K562 (cell line): ENCODE measurements around the gene EPHA7.

Experiments used
- ATF3 ChIP-seq, 2 experiments: fragments of 450-650 bp in 1 of 2; sonication (generic) in 1 of 2; formaldehyde crosslinking in 1 of 2; IDR thresholded peaks in 1 of 2; conservative IDR thresholded peaks in 1 of 2; 2 replicates each; pipeline versions ENCODE4 v1.6.1 to v1.8.1; 2016 to 2023; ENCODE audit warnings: mild to moderate bottlenecking in 2 of 2, moderate library complexity in 2 of 2, inconsistent platforms in 1 of 2, missing genetic modification reagents in 1 of 2
- BMI1 ChIP-seq: fragments of 150-350 bp; IDR thresholded peaks from 2 replicates; pipeline ENCODE4 v1.6.1; 2014; ENCODE audit warnings: low read length
- CSDE1 ChIP-seq, 2 experiments: fragments of 450-650 bp; IDR thresholded peaks; 2 replicates each; pipeline ENCODE4 v1.6.1; 2016; ENCODE audit warnings: mild to moderate bottlenecking in 1 of 2
- CTCF ChIP-seq, 3 experiments: IDR thresholded peaks in 2 of 3; conservative IDR thresholded peaks in 1 of 3; 2 replicates each; pipeline ENCODE4 v1.5.1; 2011 to 2012; ENCODE audit warnings: low read length in 3 of 3, mild to moderate bottlenecking in 3 of 3, control low read depth in 2 of 3, improper control_type of control experiment in 1 of 3, inconsistent platforms in 1 of 3, low read depth in 1 of 3, mixed read lengths in 1 of 3, moderate library complexity in 1 of 3; ENCODE audit not compliant: insufficient read depth in 2 of 3
- FOSL1 ChIP-seq: fragments of 200-800 bp; sonication (Bioruptor generic); conservative IDR thresholded peaks from 2 replicates; pipeline ENCODE4 v1.6.1; 2016; ENCODE audit warnings: missing genetic modification characterization, missing compliant biosample characterization
- MAZ ChIP-seq, 2 experiments: fragments of 450-650 bp in 1 of 2; sonication (generic) in 1 of 2; formaldehyde crosslinking; IDR thresholded peaks in 1 of 2; conservative IDR thresholded peaks in 1 of 2; 2 replicates each; pipeline versions ENCODE4 v1.4.0 to v1.5.0; 2020; ENCODE audit warnings: mild to moderate bottlenecking in 1 of 2, missing genetic modification reagents in 1 of 2
- MYNN ChIP-seq, 2 experiments: sonication (generic); formaldehyde crosslinking in 1 of 2; IDR thresholded peaks; 2 replicates each; pipeline versions ENCODE4 v1.5.0 to v1.6.1; 2016 to 2020; ENCODE audit warnings: antibody characterized with exemption in 1 of 2, missing genetic modification reagents in 1 of 2
- POLR2A ChIP-seq: fragments of 450-650 bp; conservative IDR thresholded peaks from 2 replicates; pipeline ENCODE4 v1.6.1; 2016
- POLR2AphosphoS5 ChIP-seq: IDR thresholded peaks from 2 replicates; pipeline ENCODE4 v1.6.1; 2011; ENCODE audit warnings: mild to moderate bottlenecking, low read depth, low read length, moderate library complexity; ENCODE audit not compliant: control insufficient read depth, insufficient read depth
- SPI1 ChIP-seq: IDR thresholded peaks from 2 replicates; pipeline ENCODE4 v1.6.1; 2011; ENCODE audit warnings: low read depth, low read length, control low read depth, borderline replicate concordance
- SREBF2 ChIP-seq: sonication (generic); formaldehyde crosslinking; IDR thresholded peaks from 2 replicates; pipeline ENCODE4 v1.4.0; 2020; ENCODE audit warnings: mild to moderate bottlenecking, missing genetic modification reagents
- ZNF263 ChIP-seq: sonication (generic); formaldehyde crosslinking; IDR thresholded peaks from 2 replicates; pipeline ENCODE4 v1.8.0; 2022; ENCODE audit warnings: mild to moderate bottlenecking, missing genetic modification reagents, borderline replicate concordance
- ZNF561 ChIP-seq: fragments of 450-650 bp; formaldehyde crosslinking; conservative IDR thresholded peaks from 2 replicates; pipeline ENCODE4 v1.4.0; 2020; ENCODE audit warnings: mild to moderate bottlenecking, moderate library complexity
- ZNF644 ChIP-seq: fragments of 200-800 bp; sonication (Bioruptor generic); IDR thresholded peaks from 2 replicates; pipeline ENCODE4 v1.6.1; 2016; ENCODE audit warnings: low read depth, missing genetic modification characterization, missing compliant biosample characterization

GRCh38 chr6:93323630-93324029 lies 95.7 kb downstream of the EPHA7 start:
- no peak for TF ChIP-seq CTCF (IDR thresholded peaks at IDR 0.05 in 2 of 3, conservative IDR thresholded peaks at IDR 0.05 in 1 of 3; ENCODE audit: insufficient read depth in 2 of 3, low read depth in 1 of 3, low read length in 3 of 3)
- TF ChIP-seq ZNF644 (tag) = no peak
- TF ChIP-seq ATF3 (IDR thresholded peaks at IDR 0.05) = no peak
- TF ChIP-seq ATF3 (CRISPR knock-in tag; conservative IDR thresholded peaks at IDR 0.05) = no peak
- TF ChIP-seq FOSL1 (tag) = no peak
- TF ChIP-seq MYNN (IDR thresholded peaks at IDR 0.05) = no peak
- TF ChIP-seq MYNN (CRISPR knock-in tag; IDR thresholded peaks at IDR 0.05) = no peak
- no peak for TF ChIP-seq ZNF561
- no peak for TF ChIP-seq POLR2A
- TF ChIP-seq POLR2AphosphoS5 = no peak
- TF ChIP-seq MAZ (CRISPR knock-in tag; conservative IDR thresholded peaks at IDR 0.05 in 1 of 2, IDR thresholded peaks at IDR 0.05 in 1 of 2) = no peak
- TF ChIP-seq BMI1 = no peak
- no peak for TF ChIP-seq CSDE1 (IDR thresholded peaks at IDR 0.05)
- TF ChIP-seq ZNF263 (CRISPR knock-in tag) = no peak
- no peak for TF ChIP-seq SPI1
- TF ChIP-seq SREBF2 (CRISPR knock-in tag) = no peak
